ENCODE data around the gene CYP2F1. TPM values are rescaled to one million over a fixed set of nuclear protein-coding genes. Genes with fewer than 3 reads are reported as not detected.

Gene CYP2F1, protein sequence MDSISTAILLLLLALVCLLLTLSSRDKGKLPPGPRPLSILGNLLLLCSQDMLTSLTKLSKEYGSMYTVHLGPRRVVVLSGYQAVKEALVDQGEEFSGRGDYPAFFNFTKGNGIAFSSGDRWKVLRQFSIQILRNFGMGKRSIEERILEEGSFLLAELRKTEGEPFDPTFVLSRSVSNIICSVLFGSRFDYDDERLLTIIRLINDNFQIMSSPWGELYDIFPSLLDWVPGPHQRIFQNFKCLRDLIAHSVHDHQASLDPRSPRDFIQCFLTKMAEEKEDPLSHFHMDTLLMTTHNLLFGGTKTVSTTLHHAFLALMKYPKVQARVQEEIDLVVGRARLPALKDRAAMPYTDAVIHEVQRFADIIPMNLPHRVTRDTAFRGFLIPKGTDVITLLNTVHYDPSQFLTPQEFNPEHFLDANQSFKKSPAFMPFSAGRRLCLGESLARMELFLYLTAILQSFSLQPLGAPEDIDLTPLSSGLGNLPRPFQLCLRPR
- not detected in 2 replicates for total RNA-seq

DNA sequence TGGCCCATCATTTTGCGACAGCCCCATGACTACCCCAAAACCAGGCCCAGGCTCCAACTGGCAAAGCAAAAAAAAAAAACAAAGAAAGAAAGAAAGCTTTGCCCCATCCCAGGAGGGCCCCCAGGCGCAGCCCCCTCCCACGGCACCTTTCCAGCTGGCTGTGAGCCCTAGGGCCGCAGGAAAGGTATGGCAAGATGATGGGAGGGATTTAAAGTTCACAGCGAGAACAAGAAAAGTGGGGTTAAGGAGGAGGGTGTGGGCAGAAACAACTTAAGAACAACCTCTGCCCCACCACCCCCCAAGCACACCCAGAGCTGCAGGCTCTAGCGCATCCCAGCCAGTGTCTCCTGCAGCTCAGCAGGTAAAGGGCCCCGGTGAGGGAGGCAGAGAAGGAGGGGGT is at the start of gene CYP2F1:
Gene CYP2F1 (plus strand): TSS at position 301 of the 400 bp plus-strand sequence. CDS start 1,757 bp downstream, outside the sequence.

DNA sequence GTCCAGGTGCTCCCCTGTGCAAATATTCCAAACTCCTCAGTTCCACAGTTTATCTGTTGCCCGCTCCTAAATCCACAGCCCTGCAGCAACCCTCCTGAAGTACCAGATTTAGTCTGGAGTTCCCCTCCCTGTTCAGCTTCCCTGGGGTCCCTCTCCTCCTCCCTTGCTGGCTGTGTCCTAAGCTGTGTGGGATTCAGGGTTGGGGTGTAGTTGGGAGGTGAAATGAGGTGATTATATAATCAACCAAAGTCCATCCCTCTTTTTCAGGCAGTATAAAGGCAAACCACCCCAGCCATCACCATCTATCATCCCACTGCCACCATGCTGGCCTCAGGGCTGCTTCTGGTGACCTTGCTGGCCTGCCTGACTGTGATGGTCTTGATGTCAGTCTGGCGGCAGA is 26.1 kb upstream of the CYP2F1 start, which contains the start of gene CYP2A13:
Gene CYP2A13 (plus strand): TSS at position 301 of the 400 bp plus-strand sequence. CDS start 21 bp downstream, at position 322.

Other genes starting within 250 kb of the CYP2F1 start
- gene CYP2A7, start 232.2 kb upstream of the CYP2F1 start, total RNA-seq: not detected in 2 replicates
- gene CYP2B6, start 123.2 kb upstream of the CYP2F1 start, total RNA-seq: not detected in 2 replicates
- not detected in 2 replicates for gene CYP2A13, start 26.0 kb upstream of the CYP2F1 start, total RNA-seq
- gene CYP2S1, start 78.8 kb downstream of the CYP2F1 start, total RNA-seq: 0.22 and 0.25 TPM in 2 replicates
- gene AXL, start 104.8 kb downstream of the CYP2F1 start, total RNA-seq: 251 and 278 TPM in 2 replicates
- gene HNRNPUL1, start 149.9 kb downstream of the CYP2F1 start, total RNA-seq: 74.7 and 95.1 TPM in 2 replicates
- 5.5 and 7.2 TPM in 2 replicates for gene CCDC97, start 195.7 kb downstream of the CYP2F1 start, total RNA-seq
- 8.7 and 11.5 TPM in 2 replicates for gene TGFB1, start 239.5 kb downstream of the CYP2F1 start, total RNA-seq
- gene B9D2, start 249.7 kb downstream of the CYP2F1 start, total RNA-seq: 4.7 and 5.9 TPM in 2 replicates